Measurements from ENCODE around the gene SLC26A8. TPM values are rescaled to one million over a fixed set of nuclear protein-coding genes. Genes with fewer than 3 reads are reported as not detected.
"Not testable (repeated sequence)": the region's sequence is repeated elsewhere in the genome, so short reads cannot be mapped to it uniquely, and the experiment has no call there.

Gene SLC26A8
- polyA plus RNA-seq, 1 donor from 2014 or later, result not detected

GRCh38 chr6:35936681-35937359 is 87.6 kb downstream of the SLC26A8 start:
- H3F3A ChIP-seq (ENCODE audit: insufficient read depth, low read length, poor library complexity, severe bottlenecking), result no peaks in the 10 kb centered on the region
- no peaks in the 10 kb centered on the region for H3K79me2 ChIP-seq (replicated peaks; ENCODE audit: insufficient read depth, low read length)
- H3K9me2 ChIP-seq (ENCODE audit: insufficient read depth, low read length), result no peaks in the 10 kb centered on the region
- H3K4me3 ChIP-seq (ENCODE audit: low read length), result no peak overlapping the region
- no peaks in the 10 kb centered on the region for H3K27me3 ChIP-seq (ENCODE audit: insufficient read depth, low read depth, low read length)
- no peaks in the 10 kb centered on the region for H4K20me1 ChIP-seq (ENCODE audit: insufficient read depth)
- no peak overlapping the region for H3K27ac ChIP-seq (ENCODE audit: low read length)
- TF ChIP-seq EP300 (conservative IDR thresholded peaks at IDR 0.05; ENCODE audit: poor library complexity, severe bottlenecking) (no peak), POLR2AphosphoS5 (IDR thresholded peaks at IDR 0.05) (no peak)
- H3K9me3 ChIP-seq (ENCODE audit: low read length), result no peaks in the 10 kb centered on the region
- H3K4me2 ChIP-seq (ENCODE audit: low read length), result no peak overlapping the region
- no peak overlapping the region for H2AFZ ChIP-seq (ENCODE audit: low read depth, low read length)
- no peak overlapping the region for H3K9ac ChIP-seq (ENCODE audit: low read length)
- no peaks in the 10 kb centered on the region for H3K36me3 ChIP-seq (ENCODE audit: insufficient read depth, low read length)

- Histone ChIP-seq H3F3A (ENCODE audit: insufficient read depth, low read length, poor library complexity, severe bottlenecking) (no peaks in the 10 kb centered on the region), H2AFZ (ENCODE audit: low read depth, low read length) (no peak overlapping the region), H3K27ac (ENCODE audit: low read length) (no peak overlapping the region), H4K20me1 (ENCODE audit: insufficient read depth) (no peaks in the 10 kb centered on the region), H3K79me2 (replicated peaks; ENCODE audit: insufficient read depth, low read length) (no peaks in the 10 kb centered on the region), H3K9me3 (ENCODE audit: low read length) (no peaks in the 10 kb centered on the region), H3K27me3 (ENCODE audit: insufficient read depth, low read depth, low read length) (no peaks in the 10 kb centered on the region), H3K4me3 (ENCODE audit: low read length) (no peak overlapping the region), H3K9ac (ENCODE audit: low read length) (no peak overlapping the region), H3K9me2 (ENCODE audit: insufficient read depth, low read length) (no peaks in the 10 kb centered on the region), H3K36me3 (ENCODE audit: insufficient read depth, low read length) (no peaks in the 10 kb centered on the region), H3K4me2 (ENCODE audit: low read length) (no peak overlapping the region)
- TF ChIP-seq EP300 (conservative IDR thresholded peaks at IDR 0.05; ENCODE audit: poor library complexity, severe bottlenecking) (no peak), TAF1 (IDR thresholded peaks at IDR 0.05; ENCODE audit: low read depth) (no peak)
Observed at GRCh38 chr6:35935469-35935868, 89.0 kb downstream of the SLC26A8 start.

- TF ChIP-seq EP300 (conservative IDR thresholded peaks at IDR 0.05; ENCODE audit: poor library complexity, severe bottlenecking) (no peak), CTCF (IDR thresholded peaks at IDR 0.05; ENCODE audit: poor library complexity, severe bottlenecking) (no peak), RAD21 (conservative IDR thresholded peaks at IDR 0.05) (no peak), MXI1 (conservative IDR thresholded peaks at IDR 0.05; ENCODE audit: poor library complexity, severe bottlenecking) (no peak), POLR2AphosphoS5 (IDR thresholded peaks at IDR 0.05) (no peak), TAF1 (IDR thresholded peaks at IDR 0.05; ENCODE audit: low read depth) (no peak)
- Histone ChIP-seq H3F3A (ENCODE audit: insufficient read depth, low read length, poor library complexity, severe bottlenecking) (no peaks in the 10 kb centered on the region), H3K9ac (ENCODE audit: low read length) (no peak overlapping the region)
Observed at GRCh38 chr6:35933844-35934243, 90.6 kb downstream of the SLC26A8 start.

GRCh38 chr6:35931873-35932272 is 92.6 kb downstream of the SLC26A8 start:
- not testable (repeated sequence) for H3F3A ChIP-seq (ENCODE audit: insufficient read depth, low read length, poor library complexity, severe bottlenecking); H4K20me1 ChIP-seq (ENCODE audit: insufficient read depth); H2AFZ ChIP-seq (ENCODE audit: low read depth, low read length); H3K4me2 ChIP-seq (ENCODE audit: low read length); H3K36me3 ChIP-seq (ENCODE audit: insufficient read depth, low read length); H3K4me3 ChIP-seq (ENCODE audit: low read length); H3K9ac ChIP-seq (ENCODE audit: low read length); H3K79me2 ChIP-seq (replicated peaks; ENCODE audit: insufficient read depth, low read length); H3K9me2 ChIP-seq (ENCODE audit: insufficient read depth, low read length); H3K27ac ChIP-seq (ENCODE audit: low read length); H3K27me3 ChIP-seq (ENCODE audit: insufficient read depth, low read depth, low read length); H3K9me3 ChIP-seq (ENCODE audit: low read length)

More at GRCh38 chr6:35933844-35934243, 90.6 kb downstream of the SLC26A8 start:
- Histone ChIP-seq H4K20me1 (ENCODE audit: insufficient read depth) (no peaks in the 10 kb centered on the region), H3K9me2 (ENCODE audit: insufficient read depth, low read length) (no peaks in the 10 kb centered on the region), H3K4me3 (ENCODE audit: low read length) (no peak overlapping the region), H3K9me3 (ENCODE audit: low read length) (no peaks in the 10 kb centered on the region), H3K36me3 (ENCODE audit: insufficient read depth, low read length) (no peaks in the 10 kb centered on the region), H3K27ac (ENCODE audit: low read length) (no peak overlapping the region), H2AFZ (ENCODE audit: low read depth, low read length) (no peak overlapping the region), H3K27me3 (ENCODE audit: insufficient read depth, low read depth, low read length) (no peaks in the 10 kb centered on the region), H3K4me2 (ENCODE audit: low read length) (no peak overlapping the region), H3K79me2 (replicated peaks; ENCODE audit: insufficient read depth, low read length) (no peaks in the 10 kb centered on the region)
